Medulla oblongata (tissue), 1 donor: Measurements from ENCODE around the gene ASPSCR1.

ENCODE experiments used
- DNase-seq: peaks from one replicate; pipeline ENCODE4 v3.0.0-alpha.2; 2015; ENCODE audit errors: extremely low spot score

The ASPSCR1 gene

DNA sequence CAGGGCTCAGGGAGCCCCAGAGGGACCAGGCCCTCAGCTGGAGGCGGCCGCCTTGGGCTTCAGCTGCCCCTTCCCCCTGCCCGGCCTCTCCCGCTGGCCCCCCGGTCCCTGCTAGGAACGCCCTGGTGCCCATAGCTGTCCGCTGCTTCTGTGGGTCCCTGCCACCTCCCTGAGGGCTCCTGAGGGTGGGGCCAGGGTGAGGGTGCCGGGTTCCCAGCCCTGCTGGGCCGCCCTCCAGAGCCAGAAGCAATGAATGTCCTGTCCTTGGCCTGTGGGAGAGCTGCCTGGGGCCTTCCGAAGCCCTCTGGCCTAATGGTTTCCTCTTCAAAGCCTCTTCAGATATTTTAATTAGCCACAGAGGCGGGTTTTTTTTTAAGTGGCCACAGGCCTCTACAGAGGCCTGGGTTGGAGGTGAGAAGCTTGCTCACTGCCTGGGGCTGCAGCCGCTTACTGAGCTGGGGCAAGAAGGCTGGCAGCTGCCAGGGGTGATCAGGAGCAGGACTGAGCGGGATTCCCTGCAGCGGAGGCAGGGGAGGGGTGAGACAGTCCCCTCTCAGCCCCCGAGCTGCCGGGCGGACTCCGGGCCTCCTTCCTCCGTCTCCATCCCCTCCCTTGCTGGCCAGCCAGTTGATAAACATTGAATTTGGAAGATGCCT is 35.3 kb downstream of the ASPSCR1 start:
- DNase-seq = no peak

DNA sequence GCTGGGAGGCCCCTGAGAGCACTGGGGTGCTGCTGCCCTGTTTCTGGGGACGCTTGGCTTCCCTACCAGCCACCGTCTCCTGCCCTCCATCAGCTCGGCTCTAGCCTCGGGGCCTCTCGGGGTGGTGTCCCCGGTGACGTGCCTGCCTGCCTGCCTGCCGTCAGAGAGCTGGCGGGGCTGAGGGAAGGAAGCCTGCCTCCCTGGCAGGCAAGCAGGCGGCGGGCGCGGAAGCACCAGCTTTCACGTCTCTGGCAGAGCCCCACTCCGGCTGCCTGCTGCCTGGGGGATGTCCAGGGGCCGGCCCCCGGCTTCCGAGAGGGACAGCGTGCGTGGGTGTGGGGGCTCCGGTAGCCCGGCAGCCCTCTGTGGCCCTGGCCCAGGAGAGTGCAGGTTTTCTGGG is 35.9 kb downstream of the ASPSCR1 start:
- peak; percentile 56 for DNase-seq

- DNase-seq = no peak
These were observed 36.4 kb downstream of the ASPSCR1 start for GRCh38 chr17:82013772-82014321.

- no peak for DNase-seq
These were observed 37.0 kb downstream of the ASPSCR1 start for GRCh38 chr17:82014432-82014831.

DNA sequence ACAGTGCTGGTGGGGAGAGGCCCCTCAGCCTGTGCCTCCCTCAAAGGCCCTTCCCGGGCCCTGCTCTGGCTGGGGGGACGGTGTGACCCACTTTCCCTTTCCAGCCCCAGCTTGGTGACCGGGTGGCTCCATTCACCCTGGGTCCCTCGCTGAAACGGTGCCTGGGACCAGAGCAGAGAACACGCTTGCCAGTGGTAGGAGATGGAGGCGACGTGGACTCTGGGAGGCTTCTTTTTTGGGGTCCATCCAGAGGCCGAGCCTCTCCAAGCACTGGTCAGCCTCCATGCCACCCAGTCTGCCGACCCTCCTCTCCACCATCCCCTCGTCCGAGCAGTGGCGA is 37.5 kb downstream of the ASPSCR1 start:
- no peak for DNase-seq

- no peak for DNase-seq
These were observed 38.0 kb downstream of the ASPSCR1 start for GRCh38 chr17:82015311-82015971.

DNA sequence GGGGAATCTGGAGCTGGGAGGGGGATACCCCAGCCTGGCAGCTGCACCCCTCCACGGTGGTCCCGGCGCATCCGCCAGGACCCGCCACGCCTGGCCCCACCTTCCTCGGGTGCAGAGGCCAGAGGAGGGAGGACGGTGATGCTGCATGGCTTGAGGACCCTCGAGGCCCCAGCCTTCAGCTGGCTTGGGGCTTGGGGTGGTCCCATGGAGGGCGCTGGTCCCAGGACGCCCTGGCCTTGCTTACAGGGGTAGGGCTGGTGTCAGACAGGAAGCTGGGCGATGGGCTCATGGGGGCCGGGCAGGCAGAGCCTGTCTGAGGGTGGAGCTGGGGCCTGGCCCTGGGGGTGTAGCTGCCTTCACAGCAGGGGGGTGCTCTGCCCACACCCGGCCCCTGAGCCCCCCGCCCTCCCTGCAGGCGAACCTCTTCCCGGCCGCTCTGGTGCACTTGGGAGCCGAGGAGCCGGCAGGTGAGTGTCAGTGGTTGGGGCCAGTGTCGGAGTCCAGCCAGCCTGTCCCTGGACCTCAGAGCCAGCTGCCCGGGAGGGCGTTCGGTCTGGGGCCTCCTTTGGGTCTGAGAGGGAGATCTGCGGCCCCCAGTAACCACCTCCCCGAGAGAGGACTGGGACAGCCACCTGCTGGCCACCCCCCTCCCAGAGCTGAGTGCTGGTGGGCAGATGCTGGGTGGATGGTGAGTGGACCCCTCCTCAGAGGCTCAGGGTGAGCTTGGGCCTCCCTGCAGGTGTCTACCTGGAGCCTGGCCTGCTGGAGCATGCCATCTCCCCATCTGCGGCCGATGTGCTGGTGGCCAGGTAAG is 38.8 kb downstream of the ASPSCR1 start:
- no peak for DNase-seq

DNA sequence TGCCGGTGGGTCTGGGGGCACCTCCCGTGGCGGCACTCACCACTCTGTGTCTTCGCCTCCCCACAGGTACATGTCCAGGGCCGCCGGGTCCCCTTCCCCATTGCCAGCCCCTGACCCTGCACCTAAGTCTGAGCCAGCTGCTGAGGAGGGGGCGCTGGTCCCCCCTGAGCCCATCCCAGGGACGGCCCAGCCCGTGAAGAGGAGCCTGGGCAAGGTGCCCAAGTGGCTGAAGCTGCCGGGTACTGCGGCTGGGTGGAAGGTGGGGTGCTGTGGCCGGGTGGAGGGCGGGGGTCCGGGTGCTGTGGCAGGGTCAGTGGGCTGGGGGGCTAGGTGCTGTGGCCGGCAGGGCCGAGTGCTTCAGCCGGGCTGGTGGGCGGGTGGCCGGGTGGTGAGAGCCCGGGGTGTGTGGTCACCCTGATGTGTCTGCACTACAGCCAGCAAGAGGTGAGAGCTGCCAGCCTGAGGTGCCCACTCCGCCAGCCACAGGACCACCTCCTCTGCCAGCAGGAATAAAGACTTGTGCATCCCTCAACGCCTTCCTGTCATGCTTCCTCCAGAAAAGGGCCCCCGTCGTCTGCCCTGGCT is 39.5 kb downstream of the ASPSCR1 start:
- no peak for DNase-seq

GRCh38 chr17:82017612-82018151 is 40.3 kb downstream of the ASPSCR1 start:
- no peak for DNase-seq

- DNase-seq = no peak
These were observed 40.9 kb downstream of the ASPSCR1 start for GRCh38 chr17:82018152-82018988.

- no peak for DNase-seq
These were observed 41.7 kb downstream of the ASPSCR1 start for GRCh38 chr17:82018989-82019689.

DNA sequence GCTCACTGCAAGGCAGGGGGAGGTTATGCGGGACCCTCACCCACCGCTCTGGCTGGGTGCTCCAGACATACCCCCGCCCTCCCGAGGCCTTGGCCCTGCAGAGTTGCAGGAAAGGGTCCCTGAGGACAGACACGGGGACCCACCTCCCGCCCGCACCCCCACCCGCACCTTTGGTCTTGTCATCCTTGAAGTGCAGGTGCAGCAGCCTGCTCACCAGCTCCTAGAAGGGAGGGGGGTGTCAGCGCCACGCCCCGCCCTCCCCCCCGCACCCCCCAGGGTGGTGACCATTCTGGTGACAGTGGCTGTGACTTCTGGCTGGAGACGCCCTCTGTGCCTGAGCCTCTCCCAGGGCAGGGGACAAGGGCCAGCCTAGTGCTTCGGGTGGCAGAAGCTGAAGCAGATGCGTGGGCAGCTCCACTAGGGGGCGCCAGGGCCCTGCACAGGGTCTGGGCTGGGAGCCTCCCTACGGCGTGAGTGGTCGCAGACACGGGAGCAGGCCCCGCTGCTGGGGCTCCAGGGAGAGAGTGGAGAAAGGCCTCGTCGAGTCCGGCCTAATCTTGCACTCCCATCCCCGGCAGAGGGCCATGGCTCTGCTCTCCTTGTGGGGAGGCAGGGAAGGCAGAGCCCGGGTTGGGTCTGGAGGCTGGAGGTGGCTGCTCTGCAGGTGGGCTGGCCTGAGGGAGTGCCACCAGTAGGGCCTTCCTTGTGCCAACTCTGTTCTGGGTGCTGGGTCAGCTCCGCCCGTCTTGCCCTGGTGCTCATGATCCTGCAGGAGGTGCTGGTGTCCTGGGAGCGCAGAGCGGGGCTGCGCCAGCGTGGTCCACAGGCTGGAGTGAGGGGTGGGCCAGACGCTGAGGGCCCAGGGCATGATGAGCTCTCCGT is 42.5 kb downstream of the ASPSCR1 start:
- DNase-seq = no peak

GRCh38 chr17:82020572-82021106 is 43.2 kb downstream of the ASPSCR1 start:
- peak; percentile 29 for DNase-seq

DNA sequence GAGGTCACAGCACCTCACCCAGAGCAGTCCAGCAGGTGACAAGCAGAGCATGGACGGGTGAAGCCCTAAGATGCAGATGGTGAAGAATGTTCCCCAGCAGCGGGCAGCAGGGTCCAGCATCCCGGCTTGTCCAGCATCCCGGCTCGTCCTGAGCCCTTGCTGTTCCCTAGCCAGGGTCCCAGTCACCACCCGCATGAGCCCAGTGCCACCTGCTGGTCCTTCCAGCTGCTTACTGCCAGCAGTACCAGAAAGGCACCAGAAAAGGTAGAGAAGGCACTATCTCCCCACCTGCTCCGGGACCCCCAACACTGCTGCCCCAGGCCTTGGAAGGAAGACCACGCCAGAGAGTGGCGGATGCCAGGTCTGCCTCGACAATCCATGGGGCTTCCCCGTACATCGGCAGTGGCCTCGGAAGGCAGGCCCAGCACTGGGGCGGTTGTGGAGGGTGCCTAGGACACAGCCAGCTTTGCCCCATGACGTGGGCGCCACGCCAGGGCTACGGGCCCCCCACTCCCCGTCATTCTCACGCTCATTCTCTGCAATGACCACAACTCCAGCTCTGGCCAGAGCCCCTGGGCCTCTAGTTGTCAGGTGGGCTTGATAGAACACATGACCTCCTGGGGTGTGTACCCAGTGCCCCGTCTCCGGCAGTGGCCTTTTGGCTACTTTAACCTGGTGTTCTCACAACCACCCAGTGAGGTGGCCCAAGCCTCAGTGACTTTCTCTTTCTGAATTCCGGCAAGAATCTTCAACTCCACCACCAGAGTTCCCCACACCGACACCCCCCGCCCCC is 43.9 kb downstream of the ASPSCR1 start:
- peak; percentile 82 for DNase-seq

- DNase-seq = no peak
These were observed 44.5 kb downstream of the ASPSCR1 start for GRCh38 chr17:82021900-82022309.

GRCh38 chr17:82022310-82022980 is 45.0 kb downstream of the ASPSCR1 start, which contains the start of gene CENPX:
Gene CENPX (minus strand): TSS chr17:82022878. CDS start chr17:82022861, 17 bp downstream.
- no peak for DNase-seq

GRCh38 chr17:82022981-82023446 is 45.6 kb downstream of the ASPSCR1 start, which contains the start of gene LRRC45:
Gene LRRC45 (plus strand): TSS chr17:82023305. CDS start chr17:82023644, 339 bp downstream.
- peak; percentile 99 for DNase-seq
